ENCODE data around the gene RAB6A.

GRCh38 chr11:73795925-73796632 is 35.2 kb upstream of the RAB6A start:
- TF ChIP-seq POLR2A (IDR thresholded peaks at IDR 0.05; ENCODE audit: low read length) (no peak), GATA1 (IDR thresholded peaks at IDR 0.05; ENCODE audit: low read depth, low read length) (no peak)
